Hippocampal formation (tissue), 2 donors: ENCODE results near the gene CNOT6.

Experiments used
- DNase-seq, 2 donors: peaks; one replicate each; lab custom pipeline; 2025; lab: John Stamatoyannopoulos, UW

CNOT6 gene

DNA sequence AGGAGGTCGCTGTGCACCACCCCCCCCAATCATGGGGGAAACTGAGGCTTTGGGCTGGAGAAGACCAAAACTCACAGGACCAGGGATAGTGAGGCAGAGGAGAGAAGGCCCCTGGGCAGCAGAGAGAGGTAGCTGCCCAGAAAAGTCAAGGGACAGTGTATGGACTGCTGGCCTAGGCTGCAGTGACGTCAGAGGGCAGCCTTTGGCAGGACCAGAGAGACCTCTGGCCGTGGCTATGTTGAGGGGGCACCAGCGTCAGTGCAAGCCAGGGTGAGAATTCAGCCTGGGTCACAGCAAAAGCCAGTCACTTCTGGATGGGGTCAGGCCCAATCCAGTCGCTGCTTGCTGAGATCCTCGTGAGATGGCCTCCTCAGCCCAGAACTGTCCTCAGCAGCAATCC lies 128.7 kb downstream of the CNOT6 start:
- DNase-seq = no peak

DNA sequence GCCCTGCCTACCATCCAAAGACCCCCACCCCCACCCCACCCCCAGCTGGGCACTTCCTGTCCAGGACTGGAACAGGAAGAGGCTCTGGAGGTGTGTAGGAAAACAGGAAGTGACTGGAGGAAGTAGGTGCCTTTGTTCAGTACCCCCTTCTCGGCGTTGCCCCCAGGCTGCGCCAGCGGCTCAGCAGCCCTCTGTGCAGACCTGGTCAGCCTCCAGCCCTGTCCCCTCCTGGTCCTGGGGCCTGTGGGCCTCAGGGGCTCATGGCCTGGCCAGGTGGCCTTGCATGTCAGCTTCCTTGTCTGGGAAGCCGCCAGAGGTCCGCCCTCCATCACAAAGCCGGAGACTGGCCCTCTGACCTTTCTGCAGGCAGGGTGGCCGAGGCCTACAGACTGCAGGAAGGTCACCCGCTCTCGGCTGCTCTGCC lies 129.2 kb downstream of the CNOT6 start:
- DNase-seq = no peak

DNA sequence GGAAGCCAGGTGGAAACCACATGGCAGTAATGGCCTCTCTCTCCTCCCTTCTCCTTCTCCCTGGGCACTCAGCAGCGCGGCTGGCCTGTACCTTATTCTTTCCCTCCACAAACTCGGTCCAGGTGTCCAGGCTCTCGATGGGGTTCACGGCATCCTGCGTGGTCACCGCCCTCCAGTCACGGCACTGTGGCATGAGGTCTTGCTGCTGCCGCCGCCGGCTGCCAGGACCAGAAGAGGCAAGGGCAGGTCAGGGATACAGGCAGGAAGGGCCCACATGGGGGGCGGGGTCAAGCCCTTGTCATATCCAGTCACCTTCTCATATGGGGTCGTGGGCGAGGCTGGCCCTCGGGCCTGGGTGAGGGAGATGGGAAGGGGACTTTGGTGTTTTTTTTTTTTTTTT lies 129.7 kb downstream of the CNOT6 start:
- no peak for DNase-seq

DNA sequence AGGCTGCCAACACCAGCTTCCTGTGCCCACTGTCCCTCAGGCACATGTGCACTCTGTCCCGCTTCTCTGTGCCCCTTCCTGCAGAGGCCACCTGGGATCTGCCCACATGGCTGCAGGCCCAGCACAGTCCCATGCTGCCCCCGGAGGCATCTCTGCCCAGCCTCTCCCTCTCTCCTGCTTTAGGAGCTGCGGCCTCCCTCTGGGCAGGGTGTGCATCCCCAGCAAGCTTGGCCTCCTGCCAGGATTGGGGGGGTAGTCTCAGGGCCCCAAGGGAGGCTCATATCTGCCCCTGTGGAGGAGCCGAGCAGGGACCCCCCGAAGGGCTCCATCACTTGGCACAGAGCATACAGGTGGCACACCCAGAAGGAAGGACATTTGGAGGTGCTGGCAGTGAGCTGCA lies 130.4 kb downstream of the CNOT6 start:
- no peak for DNase-seq

DNA sequence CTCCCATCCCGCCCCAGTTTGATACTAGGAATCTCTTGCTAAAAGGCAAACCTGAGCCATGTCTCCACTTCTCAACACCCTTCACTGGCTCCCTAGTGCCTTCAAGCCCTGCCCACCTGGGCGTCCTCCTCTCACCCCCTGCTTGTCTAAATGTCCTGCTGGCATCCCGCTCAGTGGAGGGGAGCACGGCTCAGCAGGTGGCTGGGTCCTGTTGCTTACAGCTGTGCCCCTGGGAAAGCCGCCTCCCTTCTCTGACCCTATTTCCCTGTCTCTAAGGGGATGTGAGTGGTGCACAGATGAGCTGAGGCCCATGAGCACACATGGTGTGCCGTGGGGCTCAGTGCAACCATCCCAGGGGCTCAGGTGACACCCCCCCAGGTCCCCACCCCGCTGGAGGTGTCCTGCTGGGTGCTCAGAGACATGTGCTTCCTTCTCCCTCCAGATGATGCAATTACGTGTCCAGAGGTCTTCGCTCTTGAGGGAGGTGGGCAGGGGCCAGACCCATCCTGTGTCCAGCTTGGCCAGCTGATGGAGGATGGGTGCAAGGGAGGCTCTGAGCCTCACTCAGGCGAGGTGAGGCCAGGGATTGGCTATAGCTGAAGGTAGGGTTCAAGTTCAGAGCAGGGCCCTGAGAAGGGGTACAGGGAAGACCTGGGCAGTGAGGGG lies 131.1 kb downstream of the CNOT6 start:
- DNase-seq = no peak

DNA sequence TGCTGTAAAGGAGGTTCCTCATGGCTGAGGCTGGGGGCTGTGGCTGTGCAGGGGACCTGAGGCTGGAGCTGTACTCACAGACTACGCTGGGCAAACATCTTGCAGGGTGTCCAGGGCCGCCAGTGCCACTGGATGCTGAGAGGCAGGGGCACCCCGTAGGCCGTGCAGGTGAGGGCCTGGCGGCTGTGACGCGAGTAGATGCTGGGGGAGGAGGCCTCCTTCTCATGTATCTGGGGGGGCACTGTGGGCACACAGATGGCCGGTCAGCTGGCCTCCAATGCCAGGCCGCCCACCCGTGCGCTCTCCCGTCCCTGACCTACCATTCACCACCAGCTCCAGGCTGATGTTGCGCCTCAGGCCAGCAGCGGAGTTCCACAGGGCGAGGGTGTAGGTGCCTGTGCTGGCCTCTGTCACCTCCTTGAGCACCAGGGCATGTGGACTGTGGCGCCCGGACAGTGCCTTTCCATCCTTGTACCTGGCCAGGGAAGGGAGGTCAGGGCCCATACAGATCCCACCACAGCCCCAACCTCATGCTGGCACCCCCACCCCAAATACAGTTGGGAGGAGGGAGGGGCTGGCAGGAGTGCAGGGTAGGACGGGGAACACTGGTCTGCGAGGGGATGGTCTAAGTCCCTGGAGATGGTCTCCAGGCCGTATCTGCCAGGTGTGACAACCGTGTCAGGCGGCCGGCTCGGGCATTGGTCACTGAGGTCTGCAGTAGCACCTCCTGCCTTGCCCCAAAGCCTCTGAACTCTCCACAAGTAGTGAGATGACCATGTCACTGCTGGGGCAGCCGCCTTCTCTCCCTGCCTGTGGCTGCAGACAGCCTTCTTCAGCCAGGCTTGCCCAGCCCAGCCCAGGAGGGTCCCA lies 131.8 kb downstream of the CNOT6 start:
- DNase-seq = no peak

DNA sequence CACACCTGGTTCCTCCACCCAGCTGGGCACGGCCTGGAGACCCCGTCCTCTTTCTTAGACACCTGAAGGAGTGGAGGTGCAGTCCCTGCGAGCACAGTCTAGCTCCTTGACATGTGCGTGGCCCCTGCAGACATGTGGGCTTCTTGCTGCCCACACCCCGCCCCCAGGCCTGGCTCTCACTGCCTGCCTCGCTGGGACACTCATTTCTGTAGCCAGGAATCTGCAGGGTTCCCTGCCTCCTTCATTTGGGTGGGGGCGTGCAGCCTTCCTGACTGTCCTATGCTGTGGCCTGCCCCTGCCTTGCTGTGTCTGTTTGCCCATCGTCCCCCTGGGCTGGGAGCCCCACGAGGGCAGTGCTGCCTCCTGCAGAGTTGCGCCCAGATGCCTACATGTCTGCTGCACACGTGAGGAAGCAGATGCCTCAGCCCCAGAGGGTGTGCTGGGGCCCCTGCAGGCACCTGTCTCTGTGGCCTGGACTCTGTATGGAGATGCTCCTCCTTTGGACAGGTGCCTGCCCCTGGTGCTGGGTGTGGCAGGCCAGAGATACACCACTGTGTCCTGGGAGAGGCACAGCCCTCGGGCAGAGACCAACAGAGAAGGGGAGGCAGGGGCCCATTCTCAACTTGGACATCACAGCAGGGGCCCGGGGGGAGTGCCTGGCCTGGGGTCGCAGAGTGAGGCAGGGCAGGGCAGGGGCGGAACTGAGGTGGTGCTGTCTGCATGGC lies 132.6 kb downstream of the CNOT6 start:
- no peak for DNase-seq

DNA sequence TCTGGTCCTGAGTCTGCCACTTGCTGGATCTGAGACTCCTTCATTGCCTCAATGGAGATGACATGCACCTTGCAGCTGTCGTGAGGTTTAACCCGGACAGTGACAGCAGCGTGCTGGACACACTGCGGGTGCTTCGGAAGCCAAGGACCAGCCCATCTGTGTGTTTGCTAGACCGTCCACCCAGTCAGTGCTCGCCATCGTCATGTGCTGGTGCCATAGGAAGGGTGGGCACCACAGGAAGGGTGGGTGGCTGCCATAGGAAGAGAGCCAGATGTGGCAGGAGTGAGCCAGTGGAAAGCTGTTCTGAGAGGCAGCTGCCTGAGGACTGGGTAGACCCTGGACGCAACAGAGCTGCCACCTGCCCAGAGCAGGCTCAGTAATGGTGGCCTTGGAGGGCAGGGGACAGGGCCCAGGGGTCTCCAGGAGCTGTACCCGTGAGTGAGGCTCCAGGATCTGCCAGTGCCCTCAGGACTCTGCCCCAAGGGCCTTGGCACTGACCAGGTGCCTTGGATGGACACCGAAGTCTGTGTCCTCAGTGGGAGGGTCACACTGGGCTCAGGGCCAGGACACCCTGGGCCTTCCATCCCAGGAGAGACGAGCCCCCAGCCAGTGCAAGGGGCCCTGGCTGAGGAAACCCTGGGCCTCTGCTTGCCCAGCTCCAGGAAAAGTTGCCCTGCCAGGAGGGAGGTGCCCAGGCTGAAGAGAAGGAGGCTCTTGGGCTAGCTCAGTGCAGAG lies 133.4 kb downstream of the CNOT6 start:
- DNase-seq = no peak
